ENCODE data around the gene XRCC6.
"Not testable (repeated sequence)": the region's sequence is repeated elsewhere in the genome, so short reads cannot be mapped to it uniquely, and the experiment has no call there.

Gene XRCC6

DNA sequence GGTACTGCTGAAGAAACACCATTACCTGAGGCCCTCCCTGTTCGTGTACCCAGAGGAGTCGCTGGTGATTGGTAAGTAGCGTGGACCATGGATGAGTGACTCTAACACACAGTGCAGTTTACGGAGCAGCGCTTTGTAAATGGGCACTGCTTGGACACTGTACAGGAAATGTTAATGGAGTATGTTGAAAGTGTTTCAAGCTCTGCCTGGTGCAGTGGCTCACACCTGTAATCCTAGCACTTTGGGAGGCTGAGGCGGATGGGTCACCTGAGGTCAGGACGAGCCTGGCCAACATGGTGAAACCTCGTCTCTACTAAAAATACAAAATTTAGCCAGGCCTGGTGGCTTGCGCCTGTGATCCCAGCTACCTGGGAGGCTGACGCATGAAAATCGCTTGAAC is 29.7 kb downstream of the XRCC6 start:
- no peak for DNase-seq (ENCODE audit: low read depth)

GRCh38 chr22:41654322-41654721 is 33.2 kb downstream of the XRCC6 start:
- DNase-seq (ENCODE audit: low read depth) = no peak

- DNase-seq (ENCODE audit: low read depth) = no peak
Measured at GRCh38 chr22:41656556-41656955, 35.5 kb downstream of the XRCC6 start.

- DNase-seq (ENCODE audit: low read depth) = no peak
Measured at GRCh38 chr22:41657709-41658108, 36.6 kb downstream of the XRCC6 start.

GRCh38 chr22:41658869-41659268 is 37.8 kb downstream of the XRCC6 start:
- no peak for DNase-seq (ENCODE audit: low read depth)

DNA sequence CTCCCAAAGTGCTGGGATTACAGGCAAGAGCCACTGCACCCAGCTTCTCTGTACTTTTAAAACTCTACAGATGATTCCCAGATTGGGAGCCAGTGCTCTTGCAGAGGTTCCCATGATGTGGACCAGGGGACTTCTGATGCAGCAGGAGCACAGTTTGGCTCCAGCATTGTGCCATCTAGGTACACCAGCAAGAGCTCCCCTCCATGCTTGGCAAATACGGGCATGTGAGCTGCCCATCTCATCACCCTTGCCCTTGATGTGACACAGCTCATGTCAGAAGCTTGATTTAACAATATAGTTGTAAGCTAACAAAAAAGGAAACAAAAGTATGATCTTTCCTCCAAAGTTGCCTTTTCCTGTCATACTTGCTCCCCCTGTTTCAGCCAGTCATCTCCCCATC is 38.8 kb downstream of the XRCC6 start:
- no peak for DNase-seq (ENCODE audit: low read depth)

- DNase-seq (ENCODE audit: low read depth) = no peak
Measured at GRCh38 chr22:41660416-41660815, 39.3 kb downstream of the XRCC6 start.

DNA sequence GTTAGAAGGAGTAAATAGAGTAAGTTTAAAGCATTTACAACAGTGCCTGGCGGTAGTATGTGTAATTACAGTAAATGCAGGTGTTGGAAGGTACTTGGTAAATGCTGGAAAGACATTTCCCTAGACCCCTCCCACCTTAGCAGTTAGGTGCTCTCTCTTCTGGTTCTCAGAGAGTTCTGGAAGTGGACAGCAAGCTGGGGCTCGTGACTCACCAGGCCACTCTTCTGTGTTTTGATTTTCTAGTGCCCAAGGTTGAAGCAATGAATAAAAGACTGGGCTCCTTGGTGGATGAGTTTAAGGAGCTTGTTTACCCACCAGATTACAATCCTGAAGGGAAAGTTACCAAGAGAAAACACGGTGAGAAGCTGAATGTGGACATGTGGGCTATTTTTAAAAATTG is 40.0 kb downstream of the XRCC6 start:
- no peak for DNase-seq (ENCODE audit: low read depth)

DNA sequence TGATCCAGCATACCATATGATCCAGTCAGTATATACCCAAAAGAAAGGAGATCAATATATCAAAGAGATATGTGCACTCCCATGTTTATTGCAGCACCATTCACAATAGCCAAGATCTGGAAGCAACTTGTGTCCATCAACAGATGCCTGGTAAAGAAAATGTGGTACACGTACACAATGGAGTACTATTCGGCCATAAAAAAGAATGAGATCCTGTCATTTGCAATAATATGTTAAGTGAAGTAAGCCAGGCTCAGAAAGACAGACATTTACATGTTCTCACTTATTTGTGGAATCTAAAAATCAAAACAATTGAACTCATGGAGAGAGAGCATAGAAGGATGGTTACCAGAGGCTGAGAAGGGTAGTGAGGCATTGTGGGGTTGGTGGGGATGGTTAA is 40.6 kb downstream of the XRCC6 start:
- no peak for DNase-seq (ENCODE audit: low read depth)

DNA sequence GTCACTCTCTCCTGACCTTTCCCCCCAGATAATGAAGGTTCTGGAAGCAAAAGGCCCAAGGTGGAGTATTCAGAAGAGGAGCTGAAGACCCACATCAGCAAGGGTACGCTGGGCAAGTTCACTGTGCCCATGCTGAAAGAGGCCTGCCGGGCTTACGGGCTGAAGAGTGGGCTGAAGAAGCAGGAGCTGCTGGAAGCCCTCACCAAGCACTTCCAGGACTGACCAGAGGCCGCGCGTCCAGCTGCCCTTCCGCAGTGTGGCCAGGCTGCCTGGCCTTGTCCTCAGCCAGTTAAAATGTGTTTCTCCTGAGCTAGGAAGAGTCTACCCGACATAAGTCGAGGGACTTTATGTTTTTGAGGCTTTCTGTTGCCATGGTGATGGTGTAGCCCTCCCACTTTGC is 42.5 kb downstream of the XRCC6 start:
- not testable (repeated sequence) for DNase-seq (ENCODE audit: low read depth)

DNA sequence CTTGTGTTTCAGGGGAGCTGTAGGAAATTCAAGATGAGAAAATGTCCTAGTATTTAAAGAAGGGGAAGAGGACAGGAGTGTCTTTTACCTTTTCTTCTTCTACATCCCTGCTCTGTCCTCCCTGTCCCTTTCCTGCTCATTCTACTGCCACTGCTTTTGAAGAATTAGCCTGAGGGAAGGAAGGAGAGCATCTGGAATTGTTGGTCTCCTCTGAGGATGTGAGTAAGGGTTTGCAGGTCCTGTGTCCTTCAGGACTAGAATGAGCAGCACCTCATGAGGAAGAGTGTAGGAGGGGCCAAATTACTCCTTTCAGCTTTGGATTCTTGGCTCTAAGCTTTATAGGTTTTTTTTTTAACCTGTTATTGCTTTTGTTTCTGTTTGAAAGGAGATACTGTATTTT is 43.4 kb downstream of the XRCC6 start:
- no peak for DNase-seq (ENCODE audit: low read depth)

GRCh38 chr22:41664951-41665350 is 43.9 kb downstream of the XRCC6 start:
- no peak for DNase-seq (ENCODE audit: low read depth)

DNA sequence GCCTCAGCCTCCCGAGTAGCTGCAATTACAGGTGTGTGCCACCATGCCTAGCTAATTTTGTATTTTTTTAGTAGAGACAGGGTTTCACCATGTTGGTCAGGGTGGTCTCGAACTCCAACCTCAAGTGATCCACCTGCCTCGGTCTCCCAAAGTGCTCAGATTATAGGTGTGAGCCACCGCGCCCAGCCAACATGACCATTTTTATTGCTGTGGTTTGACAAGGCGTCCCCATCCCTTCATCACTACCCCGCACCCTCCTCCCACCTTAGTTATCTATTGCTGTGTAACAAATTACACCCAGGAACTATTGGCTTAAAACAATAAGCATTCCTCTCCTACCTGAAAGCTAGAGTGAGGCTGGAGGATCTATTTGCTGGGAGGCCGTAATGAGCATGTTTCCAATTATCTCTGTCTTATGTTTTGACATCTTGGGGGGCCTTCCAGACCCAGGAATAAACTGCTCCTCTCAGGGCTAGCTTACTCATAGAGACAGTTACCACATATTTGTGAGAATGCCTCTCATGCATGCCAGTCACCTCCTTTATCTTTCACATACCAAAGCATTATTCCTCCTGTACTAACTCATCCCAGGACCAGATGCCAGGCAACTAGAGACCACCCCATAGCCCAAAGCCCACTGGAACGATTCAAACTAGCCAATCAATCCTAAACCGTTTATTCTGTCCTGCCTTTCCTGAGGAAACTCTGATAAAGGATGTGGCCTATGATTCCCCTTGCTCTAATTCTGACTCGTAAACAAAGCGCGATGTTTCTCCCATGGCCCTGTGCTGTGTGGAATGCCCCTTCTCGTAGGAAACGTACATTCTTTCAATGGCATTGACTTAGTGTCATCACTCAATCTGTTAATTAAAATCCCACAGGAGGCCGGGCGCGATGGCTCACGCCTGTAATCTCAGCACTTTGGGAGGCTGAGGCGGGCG is 48.1 kb downstream of the XRCC6 start:
- DNase-seq (ENCODE audit: low read depth) = no peak

GRCh38 chr22:41672096-41672495 is 51.0 kb downstream of the XRCC6 start:
- DNase-seq (ENCODE audit: low read depth) = not testable (repeated sequence)

DNA sequence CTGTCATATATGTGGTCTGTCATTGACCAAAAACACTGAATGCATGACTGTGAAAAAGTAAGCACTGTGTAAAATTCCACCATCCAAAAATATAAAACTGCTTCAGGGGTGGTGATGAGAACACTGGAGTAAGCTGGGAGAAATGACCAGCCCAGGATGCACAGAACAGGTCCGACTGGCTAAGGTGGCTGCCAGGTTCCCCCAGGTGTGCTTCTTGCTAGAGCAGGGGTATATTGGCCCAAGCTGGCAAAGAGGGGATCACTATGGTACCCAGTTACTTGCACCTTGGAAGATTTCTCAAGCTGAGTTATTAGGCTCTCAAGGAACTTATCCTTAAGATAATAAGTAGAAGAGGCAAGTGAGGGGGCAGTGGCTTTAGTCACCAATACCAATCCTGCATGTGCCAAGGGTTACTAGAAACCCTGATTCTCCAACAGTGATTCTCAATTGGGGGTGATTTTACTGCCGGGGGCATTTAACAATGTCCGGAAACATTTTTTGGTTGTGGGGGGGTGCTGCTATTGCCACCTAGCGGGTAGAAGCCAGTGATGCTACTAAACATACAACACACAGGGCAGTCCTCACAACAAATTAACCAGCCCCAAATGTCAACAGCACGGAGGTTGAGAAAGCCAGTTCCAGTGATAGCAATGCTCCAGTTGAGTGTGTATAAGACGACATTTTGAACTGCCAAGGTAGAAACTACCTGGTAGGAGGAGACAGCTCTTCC is 51.9 kb downstream of the XRCC6 start:
- DNase-seq (ENCODE audit: low read depth) = no peak

DNA sequence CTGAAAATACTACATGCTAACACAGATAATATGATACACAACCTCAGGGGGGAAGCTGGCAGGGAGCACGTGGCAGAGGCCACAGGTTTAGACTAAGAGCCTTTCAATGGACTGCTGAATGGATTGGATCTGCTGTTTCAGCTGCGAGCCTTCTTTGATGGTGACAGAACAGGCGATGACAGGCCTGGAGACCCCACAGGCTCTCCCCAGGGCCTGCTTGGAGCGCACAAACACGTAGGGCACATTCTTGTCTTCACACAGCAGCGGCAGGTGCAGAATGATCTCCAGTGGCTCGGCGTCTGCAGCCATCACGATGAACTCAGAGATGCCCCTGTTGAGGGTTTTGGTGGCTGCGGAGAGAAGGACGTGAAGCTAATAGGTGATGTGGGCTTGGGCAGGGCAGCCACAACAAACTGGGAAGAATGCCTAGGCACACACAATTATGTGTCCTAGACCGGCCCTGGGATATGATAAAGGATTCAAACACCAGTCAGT is 53.8 kb downstream of the XRCC6 start:
- DNase-seq (ENCODE audit: low read depth) = no peak

DNA sequence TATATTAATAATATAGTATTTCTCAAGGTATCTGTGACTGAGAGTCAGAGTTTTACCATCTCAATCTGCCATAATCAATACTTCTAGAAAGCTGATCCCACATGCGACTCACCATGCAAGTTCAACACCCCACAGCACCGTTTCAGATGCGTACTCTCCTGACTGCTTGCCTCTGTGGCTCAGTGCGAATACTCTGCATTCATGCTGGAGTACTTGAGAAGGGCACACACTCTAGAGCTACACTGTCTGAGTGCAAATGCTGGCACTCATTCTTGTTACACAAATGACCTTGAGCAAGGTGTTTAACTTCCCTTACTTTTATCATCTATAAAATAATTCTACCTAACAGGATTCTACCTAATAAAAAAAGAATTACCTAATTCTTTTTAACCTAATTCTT is 55.0 kb downstream of the XRCC6 start:
- no peak for DNase-seq (ENCODE audit: low read depth)

DNA sequence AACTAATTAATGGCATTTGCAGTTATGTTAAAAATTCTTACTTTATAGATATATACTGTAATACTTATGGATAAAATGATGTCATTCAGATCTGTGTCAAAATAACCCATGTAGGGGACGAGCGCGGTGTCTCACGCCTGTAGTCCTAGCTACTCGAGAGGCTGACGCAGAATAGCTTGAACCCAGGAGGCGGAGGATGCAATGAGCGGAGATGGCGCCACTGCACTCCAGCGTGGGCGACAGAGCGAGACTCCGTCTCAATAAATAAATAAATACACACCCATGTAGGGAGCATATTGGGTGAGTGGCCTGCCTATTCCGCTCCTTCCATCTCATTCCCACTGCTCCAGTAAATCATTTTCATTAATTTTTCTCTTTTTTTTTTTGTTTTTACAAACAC is 60.5 kb downstream of the XRCC6 start:
- DNase-seq (ENCODE audit: low read depth) = no peak

DNA sequence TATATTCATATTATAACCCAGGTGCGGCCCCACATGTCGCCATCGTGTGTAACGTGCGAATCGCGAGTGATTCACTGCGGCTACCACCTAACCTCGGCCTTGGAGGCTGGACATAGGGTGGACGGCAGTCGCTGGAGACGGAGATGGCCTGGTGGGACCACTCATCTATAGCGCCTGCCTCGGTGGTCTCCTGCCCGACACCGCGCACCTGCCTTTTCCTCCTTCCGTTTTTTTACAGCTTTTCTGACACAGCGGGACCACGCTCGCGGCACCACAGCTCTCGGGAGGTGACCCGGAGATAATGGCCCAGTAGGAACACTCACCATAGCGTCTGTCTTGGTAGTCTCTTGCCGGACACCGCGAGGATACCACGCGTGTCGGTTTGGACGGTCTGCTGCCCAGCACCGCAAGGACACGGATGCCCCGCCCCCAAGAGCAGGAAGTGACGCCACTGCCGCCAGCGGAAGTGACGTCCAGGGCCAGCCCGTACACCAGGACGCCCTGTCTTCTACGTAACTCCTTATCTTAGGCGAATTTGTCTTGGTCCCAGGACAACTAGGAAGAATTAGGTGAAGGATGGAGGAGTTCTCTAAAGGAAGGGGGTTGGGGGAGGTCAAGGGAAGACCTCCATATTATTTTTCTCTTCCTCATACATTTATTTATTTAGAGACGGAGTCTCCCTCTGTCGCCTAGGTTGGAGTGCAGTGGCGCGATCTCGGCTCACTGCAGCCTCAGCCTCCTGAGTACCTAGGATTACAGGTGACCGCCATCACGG is 61.1 kb downstream of the XRCC6 start:
- DNase-seq (ENCODE audit: low read depth) = peak; percentile 72

GRCh38 chr22:41683052-41683451 is 62.0 kb downstream of the XRCC6 start:
- DNase-seq (ENCODE audit: low read depth) = no peak

- no peak for DNase-seq (ENCODE audit: low read depth)
Measured at GRCh38 chr22:41683616-41684015, 62.5 kb downstream of the XRCC6 start.

- no peak for DNase-seq (ENCODE audit: low read depth)
Measured at GRCh38 chr22:41684194-41684593, 63.1 kb downstream of the XRCC6 start.
